KG1 (cell line): Measurements from ENCODE around the gene ADAM10.
"Not testable (repeated sequence)": the region's sequence is repeated elsewhere in the genome, so short reads cannot be mapped to it uniquely, and the experiment has no call there.

Experiments used
- DNase-seq: peaks from one replicate; lab custom pipeline; 2025; lab: John Stamatoyannopoulos, UW

Gene ADAM10, protein sequence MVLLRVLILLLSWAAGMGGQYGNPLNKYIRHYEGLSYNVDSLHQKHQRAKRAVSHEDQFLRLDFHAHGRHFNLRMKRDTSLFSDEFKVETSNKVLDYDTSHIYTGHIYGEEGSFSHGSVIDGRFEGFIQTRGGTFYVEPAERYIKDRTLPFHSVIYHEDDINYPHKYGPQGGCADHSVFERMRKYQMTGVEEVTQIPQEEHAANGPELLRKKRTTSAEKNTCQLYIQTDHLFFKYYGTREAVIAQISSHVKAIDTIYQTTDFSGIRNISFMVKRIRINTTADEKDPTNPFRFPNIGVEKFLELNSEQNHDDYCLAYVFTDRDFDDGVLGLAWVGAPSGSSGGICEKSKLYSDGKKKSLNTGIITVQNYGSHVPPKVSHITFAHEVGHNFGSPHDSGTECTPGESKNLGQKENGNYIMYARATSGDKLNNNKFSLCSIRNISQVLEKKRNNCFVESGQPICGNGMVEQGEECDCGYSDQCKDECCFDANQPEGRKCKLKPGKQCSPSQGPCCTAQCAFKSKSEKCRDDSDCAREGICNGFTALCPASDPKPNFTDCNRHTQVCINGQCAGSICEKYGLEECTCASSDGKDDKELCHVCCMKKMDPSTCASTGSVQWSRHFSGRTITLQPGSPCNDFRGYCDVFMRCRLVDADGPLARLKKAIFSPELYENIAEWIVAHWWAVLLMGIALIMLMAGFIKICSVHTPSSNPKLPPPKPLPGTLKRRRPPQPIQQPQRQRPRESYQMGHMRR

GRCh38 chr15:58749532-58750337 is at the start of gene ADAM10:
Gene ADAM10 (minus strand): TSS chr15:58749707. CDS start chr15:58749534, 173 bp downstream.
- DNase-seq = peak; percentile 94

GRCh38 chr15:58797505-58797904 is 48.0 kb upstream of the ADAM10 start:
- DNase-seq = no peak

GRCh38 chr15:58795825-58796224 is 46.3 kb upstream of the ADAM10 start:
- no peak for DNase-seq

- DNase-seq = no peak
These were observed 44.4 kb upstream of the ADAM10 start for GRCh38 chr15:58793862-58794261.

DNA sequence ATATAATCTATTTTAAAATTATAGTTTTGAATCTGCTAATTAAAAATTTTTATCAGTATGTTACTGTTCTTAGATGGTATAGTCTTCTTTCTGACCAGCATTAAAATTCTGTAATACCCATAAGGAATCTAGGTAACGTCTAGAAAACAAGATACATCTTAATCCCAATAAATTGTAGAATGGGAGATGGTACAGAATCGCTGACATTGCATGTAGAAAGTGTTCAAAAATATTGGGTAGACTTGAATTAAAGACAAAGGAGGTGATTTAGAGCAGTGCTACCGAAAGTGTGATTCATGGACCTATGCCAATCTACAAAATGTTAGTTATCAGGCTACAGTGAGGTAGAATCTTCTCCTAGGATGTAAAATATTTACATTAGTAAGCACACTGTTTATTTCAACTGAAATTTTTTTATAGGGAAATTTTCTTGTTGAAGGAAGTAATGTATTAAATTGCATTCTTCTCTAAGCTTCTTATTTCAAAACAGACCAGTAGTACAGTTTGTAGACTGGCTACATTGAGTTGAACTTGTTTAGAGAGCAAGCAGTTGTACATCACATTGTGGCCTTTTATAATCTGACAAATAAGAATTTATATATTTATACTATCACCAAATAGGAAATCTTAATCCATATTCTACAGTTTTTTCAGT is 38.7 kb upstream of the ADAM10 start:
- DNase-seq = no peak

DNA sequence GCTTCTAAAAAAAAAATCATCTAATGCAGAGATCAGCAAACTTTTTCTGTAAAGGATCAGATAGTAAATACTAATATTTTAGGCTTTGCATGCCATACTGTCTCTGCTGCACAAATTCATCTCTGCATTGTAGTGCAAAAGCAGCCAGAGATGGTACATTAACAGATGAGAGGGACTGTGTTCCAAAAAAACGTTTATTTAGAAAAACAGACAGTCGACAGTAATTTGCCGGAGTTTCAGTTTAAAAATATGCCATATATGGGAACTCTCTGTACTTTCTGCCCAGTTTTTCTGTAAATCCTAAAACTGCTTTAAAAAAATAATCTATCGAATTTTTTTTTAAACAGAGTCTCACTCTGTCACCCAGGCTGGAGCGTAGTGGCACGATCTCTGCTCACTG is 35.8 kb upstream of the ADAM10 start:
- no peak for DNase-seq

DNA sequence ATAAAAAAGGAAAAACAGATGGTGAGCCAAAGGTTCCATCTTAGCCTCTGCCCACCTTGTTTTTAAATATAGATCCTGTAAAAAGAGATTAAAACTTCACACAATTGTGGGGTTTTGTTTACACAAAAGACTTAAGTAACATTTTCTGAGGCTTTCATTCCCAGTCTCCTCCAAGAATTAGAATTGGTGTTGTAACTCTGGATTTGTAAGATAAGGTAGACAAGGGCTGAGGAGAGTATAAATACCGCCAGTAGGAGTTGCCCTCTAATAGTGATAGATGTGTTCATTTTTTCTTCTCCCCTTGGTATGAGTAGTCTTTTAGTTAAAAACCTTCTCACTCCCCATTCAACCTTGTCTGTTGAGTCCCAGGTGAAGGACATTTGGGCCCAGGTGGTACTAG is 30.0 kb upstream of the ADAM10 start:
- DNase-seq = no peak

DNA sequence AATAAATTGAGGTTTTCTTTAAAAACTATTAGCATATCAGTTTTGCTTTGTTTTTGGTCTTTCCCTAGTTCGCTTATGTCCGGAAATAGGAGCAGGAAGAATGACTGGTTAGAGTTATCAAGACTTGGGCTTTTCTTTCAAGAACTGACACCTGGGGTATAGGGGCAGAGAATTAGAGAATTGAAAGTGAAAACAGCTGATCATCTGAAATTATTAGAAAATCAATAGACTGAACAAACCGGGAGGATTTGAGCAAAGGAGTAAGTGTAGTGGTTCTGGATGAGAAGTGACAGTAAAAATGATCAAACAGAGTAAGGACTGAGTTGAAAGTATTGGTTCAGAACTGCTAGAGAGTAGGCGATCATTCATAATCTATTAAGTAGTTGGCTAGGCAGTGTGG is 27.6 kb upstream of the ADAM10 start:
- DNase-seq = no peak

- no peak for DNase-seq
These were observed 25.9 kb upstream of the ADAM10 start for GRCh38 chr15:58775402-58775801.

DNA sequence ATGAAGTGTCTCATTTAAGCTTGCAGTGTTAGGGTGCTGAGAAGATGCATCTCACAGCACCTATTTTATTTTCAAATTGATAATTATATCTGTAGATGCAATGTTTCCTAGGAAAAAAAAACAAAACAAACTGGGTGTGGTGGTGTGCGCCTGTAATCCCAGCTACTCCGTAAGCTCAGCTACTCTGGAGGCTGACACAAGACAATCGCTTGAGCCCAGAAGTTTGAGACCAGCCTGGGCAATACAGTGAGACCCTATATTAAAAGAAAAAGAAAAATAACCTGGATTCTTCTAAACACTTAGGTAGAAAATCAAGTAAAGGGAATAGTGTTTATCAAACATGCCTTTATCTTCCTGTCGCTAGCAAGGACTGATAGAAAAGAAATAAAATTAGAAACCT is 23.5 kb upstream of the ADAM10 start:
- DNase-seq = no peak

DNA sequence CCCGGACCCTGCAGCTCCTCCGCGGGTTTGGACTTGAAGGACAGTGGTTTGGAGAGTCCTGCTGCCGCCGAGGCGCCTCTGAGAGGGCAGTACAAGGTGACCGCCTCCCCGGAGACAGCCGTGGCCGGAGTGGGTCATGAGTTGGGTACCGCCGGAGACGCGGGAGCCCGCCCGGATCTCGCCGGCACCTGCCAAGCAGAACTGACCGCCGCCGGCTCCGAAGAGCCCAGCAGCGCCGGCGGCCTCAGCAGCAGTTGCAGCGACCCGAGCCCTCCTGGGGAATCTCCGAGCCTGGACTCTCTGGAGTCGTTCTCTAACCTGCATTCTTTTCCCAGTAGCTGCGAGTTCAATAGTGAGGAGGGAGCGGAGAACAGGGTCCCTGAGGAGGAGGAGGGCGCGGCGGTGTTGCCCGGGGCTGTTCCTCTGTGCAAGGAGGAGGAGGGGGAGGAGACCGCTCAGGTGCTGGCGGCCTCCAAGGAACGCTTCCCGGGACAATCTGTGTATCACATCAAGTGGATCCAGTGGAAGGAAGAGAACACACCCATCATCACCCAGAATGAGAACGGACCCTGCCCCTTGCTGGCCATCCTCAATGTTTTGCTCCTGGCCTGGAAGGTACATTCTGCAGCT is 22.2 kb upstream of the ADAM10 start:
- peak; percentile 7 for DNase-seq

DNA sequence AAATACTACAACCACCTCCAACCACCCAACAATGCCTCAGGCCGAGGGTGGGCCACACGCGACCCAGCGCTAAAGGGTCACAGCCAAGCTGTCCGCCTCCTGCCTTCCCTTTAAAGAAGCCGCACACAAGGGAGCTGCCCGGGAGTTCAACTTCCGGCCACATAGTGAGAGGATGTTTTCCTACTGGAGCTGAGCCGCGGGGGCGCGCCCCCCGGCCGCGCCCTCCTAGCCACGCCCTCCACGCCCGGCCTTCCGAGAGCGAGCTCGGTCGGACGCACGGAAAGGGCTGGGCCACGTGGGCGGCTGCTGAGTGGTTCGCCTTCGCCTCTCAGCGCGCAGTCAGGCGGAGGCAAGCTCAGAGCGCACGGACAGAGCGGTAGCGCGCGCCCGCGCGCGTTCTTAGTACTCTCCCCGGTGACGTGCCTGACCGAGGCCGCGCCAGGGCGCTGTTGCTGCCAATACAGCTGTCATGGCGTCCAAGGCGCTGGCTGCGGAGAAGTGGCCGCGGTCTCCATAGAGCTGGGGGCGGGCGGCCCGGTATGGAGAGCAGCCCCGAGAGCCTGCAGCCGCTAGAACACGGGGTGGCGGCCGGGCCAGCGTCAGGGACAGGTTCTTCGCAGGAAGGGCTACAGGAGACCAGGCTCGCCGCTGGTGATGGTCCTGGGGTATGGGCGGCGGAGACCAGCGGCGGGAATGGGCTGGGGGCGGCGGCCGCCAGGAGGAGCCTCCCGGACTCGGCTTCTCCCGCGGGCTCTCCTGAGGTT is 21.5 kb upstream of the ADAM10 start, which contains the start of gene MINDY2:
MINDY2 (plus strand) TSS at position 446 of the 764 bp plus-strand sequence; CDS start at position 540, 94 bp downstream.
- peak; percentile 95 for DNase-seq

GRCh38 chr15:58770519-58770856 is 21.0 kb upstream of the ADAM10 start:
- DNase-seq = peak; percentile 93

- not testable (repeated sequence) for DNase-seq
These were observed 19.1 kb upstream of the ADAM10 start for GRCh38 chr15:58768601-58769004.

- DNase-seq = no peak
These were observed 16.8 kb upstream of the ADAM10 start for GRCh38 chr15:58766290-58766689.

- no peak for DNase-seq
These were observed 15.0 kb upstream of the ADAM10 start for GRCh38 chr15:58764468-58764867.

- no peak for DNase-seq
These were observed 13.2 kb upstream of the ADAM10 start for GRCh38 chr15:58762731-58763130.

- DNase-seq = no peak
These were observed 12.8 kb upstream of the ADAM10 start for GRCh38 chr15:58762285-58762684.

DNA sequence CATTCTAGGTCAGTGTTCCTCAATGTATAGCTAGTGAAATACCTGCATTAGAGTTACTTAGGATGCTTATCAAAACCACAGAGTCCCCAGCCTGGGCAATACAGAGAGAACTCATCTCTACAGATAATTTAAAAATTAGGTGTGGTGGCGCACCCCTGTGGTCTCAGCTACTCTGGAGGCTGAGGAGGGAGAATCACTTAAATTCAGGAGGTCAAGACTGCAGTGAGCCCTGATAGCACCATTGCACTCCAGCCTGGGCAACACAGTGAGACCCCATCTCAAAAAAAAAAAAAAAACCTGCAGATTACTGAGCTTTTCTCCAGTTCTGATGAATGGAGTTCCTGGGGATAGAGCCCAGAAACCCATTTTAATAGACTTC is 11.5 kb upstream of the ADAM10 start:
- no peak for DNase-seq

DNA sequence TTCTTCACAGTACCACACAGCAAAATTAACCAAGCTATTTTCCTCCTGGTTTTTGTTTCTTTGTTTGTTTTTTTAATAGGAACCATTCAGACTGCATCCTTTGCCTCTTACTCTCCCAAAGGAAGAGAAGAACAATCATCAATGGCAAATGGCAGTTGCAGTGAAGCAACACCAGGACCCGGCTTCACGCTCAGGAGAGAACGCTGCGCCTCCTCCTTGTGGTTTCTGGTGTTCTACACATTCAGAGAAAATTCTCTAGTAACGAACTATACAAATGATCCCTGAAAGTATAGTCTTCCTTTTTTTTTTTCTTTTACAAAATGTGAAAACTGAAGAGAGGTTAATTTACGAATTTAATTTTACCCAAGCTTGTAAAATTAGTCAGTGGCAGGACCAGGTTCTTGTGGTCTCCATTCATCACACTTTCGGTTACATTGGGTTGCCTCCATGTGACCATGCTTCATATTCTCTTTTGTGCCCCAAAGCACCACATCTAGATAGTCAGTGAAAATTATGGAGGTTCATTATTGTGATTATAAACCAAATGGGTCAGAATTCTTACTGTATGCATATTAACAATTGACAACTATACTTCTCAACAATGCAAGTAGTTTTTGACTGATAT is 11.0 kb upstream of the ADAM10 start:
- no peak for DNase-seq
